Smooth muscle cell of the coronary artery (primary cell): Measurements from ENCODE around the gene KLK6. TPM values are rescaled to one million over a fixed set of nuclear protein-coding genes. Genes with fewer than 3 reads are reported as not detected.

Experiments
- total RNA-seq: library from RNA; depleted of rRNA; stranded (reverse); fragments of >200 nt; gene quantifications from 2 replicates; pipeline ENCODE4 v1.2.3, GENCODE V29; 2014; ENCODE audit warnings: low replicate concordance

Gene KLK6
- 0.08 TPM in 1 of 2 replicates, not detected in the other for total RNA-seq

GRCh38 chr19:50969413-50969760 is at the start of gene KLK6:
KLK6 (minus strand) TSS chr19:50969591; CDS start chr19:50968104, 1,487 bp downstream.

GRCh38 chr19:51001515-51001914 is 32.1 kb upstream of the KLK6 start, which contains the start of gene KLK8:
KLK8 (minus strand) TSS chr19:51001604; CDS start chr19:51001167, 437 bp downstream.

GRCh38 chr19:50983625-50984292 is 14.4 kb upstream of the KLK6 start, which contains the start of gene KLK7:
KLK7 (minus strand) TSS chr19:50983917; CDS start chr19:50982399, 1,518 bp downstream.

GRCh38 chr19:50952910-50953309 is 16.5 kb downstream of the KLK6 start, which contains the start of gene KLK5:
KLK5 (minus strand) TSS chr19:50953038; CDS start chr19:50952657, 381 bp downstream.

GRCh38 chr19:50911206-50912101 is 57.9 kb downstream of the KLK6 start, which contains the start of gene KLK4:
KLK4 (minus strand) TSS chr19:50911395; CDS start chr19:50910738, 657 bp downstream.

Other genes starting within 250 kb of the KLK6 start
- gene SHANK1, start 249.8 kb downstream of the KLK6 start, total RNA-seq: 0.68 and 1.3 TPM in 2 replicates
- 17.4 and 28.9 TPM in 2 replicates for gene CLEC11A, start 246.2 kb downstream of the KLK6 start, total RNA-seq
- not detected in 2 replicates for gene GPR32, start 199.1 kb downstream of the KLK6 start, total RNA-seq
- gene ACP4, start 179.2 kb downstream of the KLK6 start, total RNA-seq: not detected in 2 replicates
- not detected in 2 replicates for gene KLK1, start 145.8 kb downstream of the KLK6 start, total RNA-seq
- gene KLK15, start 136.0 kb downstream of the KLK6 start, total RNA-seq: not detected in 2 replicates
- not detected in 2 replicates for gene KLK3, start 114.7 kb downstream of the KLK6 start, total RNA-seq
- not detected in 2 replicates for gene KLK2, start 96.2 kb downstream of the KLK6 start, total RNA-seq
- gene KLK4, start 58.2 kb downstream of the KLK6 start, total RNA-seq: not detected in 2 replicates
- gene KLK5, start 16.6 kb downstream of the KLK6 start, total RNA-seq: not detected in 2 replicates
- gene KLK7, start 14.3 kb upstream of the KLK6 start, total RNA-seq: not detected in 2 replicates
- gene KLK8, start 32.0 kb upstream of the KLK6 start, total RNA-seq: not detected in 2 replicates
- not detected in 2 replicates for gene KLK10, start 50.1 kb upstream of the KLK6 start, total RNA-seq
- not detected in 2 replicates for gene KLK11, start 57.0 kb upstream of the KLK6 start, total RNA-seq
- not detected in 2 replicates for gene KLK12, start 65.4 kb upstream of the KLK6 start, total RNA-seq
- gene KLK13, start 95.5 kb upstream of the KLK6 start, total RNA-seq: not detected in 2 replicates
- not detected in 2 replicates for gene KLK14, start 113.3 kb upstream of the KLK6 start, total RNA-seq
- gene CTU1, start 138.8 kb upstream of the KLK6 start, total RNA-seq: 1.9 and 5.3 TPM in 2 replicates
- gene SIGLEC9, start 155.3 kb upstream of the KLK6 start, total RNA-seq: not detected in 2 replicates
- not detected in 2 replicates for gene SIGLEC7, start 172.7 kb upstream of the KLK6 start, total RNA-seq